ENCODE results near the gene NR1H2. TPM values are rescaled to one million over a fixed set of nuclear protein-coding genes. Genes with fewer than 3 reads are reported as not detected.
A peak's percentile ranks its signal among the peaks of the same experiment; 100 is the strongest.
"Not testable (repeated sequence)": the region's sequence is repeated elsewhere in the genome, so short reads cannot be mapped to it uniquely, and the experiment has no call there.

Gene NR1H2
- total RNA-seq, 1 donor from 2014 or later = 44.2 TPM

DNA sequence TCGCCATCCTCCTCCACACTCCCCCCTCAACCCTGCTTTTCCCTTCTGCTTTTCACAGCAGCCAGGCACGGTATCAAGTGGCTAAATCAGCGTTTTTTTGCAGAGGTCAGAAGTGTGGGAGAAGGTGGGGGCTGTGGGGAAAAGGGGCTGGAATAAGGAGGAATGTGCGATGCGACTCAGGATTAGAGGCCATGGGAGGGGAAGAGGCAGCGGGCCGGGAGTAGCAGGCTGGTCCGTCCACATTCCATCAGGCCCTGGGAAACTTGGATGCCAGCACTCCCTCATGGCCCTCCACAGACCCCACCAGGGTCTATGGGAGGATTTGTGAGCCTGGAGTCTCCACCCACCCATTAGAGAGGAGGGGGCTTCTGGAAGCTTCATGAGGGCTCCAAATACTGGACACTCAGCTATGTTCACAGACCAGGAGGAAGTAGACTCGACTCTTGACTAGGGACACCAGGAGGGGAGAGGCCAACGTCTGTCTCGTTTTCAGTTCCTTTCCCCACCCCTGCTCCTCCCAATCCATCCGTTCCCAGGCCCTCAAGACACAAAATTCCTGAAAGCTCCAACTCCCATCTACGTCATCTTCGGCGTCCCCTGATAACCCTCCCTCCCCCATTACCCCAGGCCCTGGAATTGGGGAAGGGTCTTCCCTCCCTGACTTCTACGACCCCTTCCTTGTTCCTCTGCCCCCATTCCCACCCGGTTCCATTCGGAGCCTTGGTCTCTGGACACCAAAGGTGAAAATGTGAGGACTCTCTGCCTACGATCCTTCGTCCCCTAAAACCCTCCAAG, 43.8 kb upstream of the NR1H2 start:
- Histone ChIP-seq H3K36me3 (ENCODE audit: control insufficient read depth, insufficient read depth, low read length) (no peaks in the 10 kb centered on the region), H3K4me3 (ENCODE audit: low read depth, low read length) (no peak overlapping the region), H3K27me3 (ENCODE audit: control insufficient read depth, insufficient read depth, low read length) (peaks cover 28% of the 10 kb centered on the region)
- TF ChIP-seq, protein P1, sequence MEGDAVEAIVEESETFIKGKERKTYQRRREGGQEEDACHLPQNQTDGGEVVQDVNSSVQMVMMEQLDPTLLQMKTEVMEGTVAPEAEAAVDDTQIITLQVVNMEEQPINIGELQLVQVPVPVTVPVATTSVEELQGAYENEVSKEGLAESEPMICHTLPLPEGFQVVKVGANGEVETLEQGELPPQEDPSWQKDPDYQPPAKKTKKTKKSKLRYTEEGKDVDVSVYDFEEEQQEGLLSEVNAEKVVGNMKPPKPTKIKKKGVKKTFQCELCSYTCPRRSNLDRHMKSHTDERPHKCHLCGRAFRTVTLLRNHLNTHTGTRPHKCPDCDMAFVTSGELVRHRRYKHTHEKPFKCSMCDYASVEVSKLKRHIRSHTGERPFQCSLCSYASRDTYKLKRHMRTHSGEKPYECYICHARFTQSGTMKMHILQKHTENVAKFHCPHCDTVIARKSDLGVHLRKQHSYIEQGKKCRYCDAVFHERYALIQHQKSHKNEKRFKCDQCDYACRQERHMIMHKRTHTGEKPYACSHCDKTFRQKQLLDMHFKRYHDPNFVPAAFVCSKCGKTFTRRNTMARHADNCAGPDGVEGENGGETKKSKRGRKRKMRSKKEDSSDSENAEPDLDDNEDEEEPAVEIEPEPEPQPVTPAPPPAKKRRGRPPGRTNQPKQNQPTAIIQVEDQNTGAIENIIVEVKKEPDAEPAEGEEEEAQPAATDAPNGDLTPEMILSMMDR (IDR thresholded peaks at IDR 0.05; ENCODE audit: insufficient read depth, low read length, severe bottlenecking) = no peak
- DNase-seq (ENCODE audit: low read depth) (no peak), FAIRE-seq (no peak)

DNA sequence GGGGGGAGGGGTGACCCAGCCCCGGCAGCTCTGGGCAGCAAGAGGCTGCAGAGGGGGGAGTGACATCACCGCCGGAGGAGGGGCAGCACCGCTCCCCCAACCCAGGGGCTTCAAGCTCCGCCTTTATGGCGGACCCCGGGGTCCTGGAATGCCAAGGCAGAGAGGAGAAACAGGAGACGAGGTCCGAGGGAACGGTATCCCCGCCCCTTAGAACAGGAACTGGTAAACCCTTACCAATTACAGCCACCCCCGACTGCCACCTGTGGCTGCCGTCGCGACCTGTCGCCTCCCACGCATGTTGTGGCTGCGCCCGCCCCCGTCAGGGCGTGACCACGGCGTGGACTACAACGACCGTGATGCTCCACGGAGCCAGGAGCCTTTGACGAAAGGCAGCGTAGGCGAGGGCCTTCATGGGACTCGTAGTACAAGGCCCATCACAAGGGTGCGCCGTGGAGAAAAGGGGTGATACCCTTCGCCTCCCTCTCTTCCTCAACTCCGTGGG, 43.0 kb upstream of the NR1H2 start:
- H3K4me3 ChIP-seq (ENCODE audit: low read depth, low read length) = peak overlapping the region; percentile 49
- peaks cover 24% of the 10 kb centered on the region for H3K27me3 ChIP-seq (ENCODE audit: control insufficient read depth, insufficient read depth, low read length)
- DNase-seq (ENCODE audit: low read depth) = peak; percentile 69
- TF ChIP-seq, protein P1 (IDR thresholded peaks at IDR 0.05; ENCODE audit: insufficient read depth, low read length, severe bottlenecking) = no peak
- H3K36me3 ChIP-seq (ENCODE audit: control insufficient read depth, insufficient read depth, low read length) = no peaks in the 10 kb centered on the region
- FAIRE-seq = no peak

DNA sequence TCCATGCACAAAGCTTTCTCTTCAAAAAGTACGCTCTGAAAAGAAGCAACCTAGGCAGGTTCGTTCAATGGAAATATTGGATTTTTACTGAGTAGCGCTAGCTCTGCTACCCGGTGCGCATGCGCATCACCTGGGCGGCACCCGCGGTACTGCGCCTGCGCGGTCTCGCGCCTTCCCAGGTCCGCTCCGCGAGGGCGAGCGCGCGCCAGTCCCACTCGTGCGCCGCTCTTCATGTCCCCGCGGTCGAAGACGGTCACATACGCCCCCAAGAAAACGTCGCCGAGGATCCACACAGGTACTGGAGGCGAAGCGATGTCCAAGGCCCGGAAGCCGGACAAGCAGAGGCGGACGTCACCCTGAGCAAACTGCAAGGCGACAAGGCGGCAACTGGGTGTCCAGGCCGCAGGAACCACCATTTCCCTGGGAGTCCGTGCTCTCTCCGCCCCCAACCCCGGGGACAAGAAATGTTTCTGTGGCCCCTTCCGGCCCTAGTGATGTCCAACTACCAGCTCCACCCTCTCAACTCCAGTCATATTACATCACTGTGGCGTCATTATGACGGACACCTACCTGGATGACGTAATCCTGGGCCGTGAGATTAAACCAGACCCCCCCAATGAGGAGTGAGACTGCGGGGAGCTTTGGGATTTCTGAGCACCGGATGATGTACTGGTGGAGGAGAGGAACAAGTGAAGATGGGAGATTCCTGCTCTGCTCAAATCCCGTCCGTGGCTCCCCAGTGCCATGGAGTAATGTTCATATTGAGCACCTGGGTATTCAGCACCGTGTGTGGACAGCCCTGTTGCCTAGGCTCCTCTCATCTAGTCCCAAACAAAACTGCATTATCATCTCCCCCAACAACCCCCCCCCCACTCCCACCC, 42.3 kb upstream of the NR1H2 start:
- Histone ChIP-seq H3K36me3 (ENCODE audit: control insufficient read depth, insufficient read depth, low read length) (no peaks in the 10 kb centered on the region), H3K4me3 (ENCODE audit: low read depth, low read length) (peak overlapping the region; percentile 49), H3K27me3 (ENCODE audit: control insufficient read depth, insufficient read depth, low read length) (peaks cover 21% of the 10 kb centered on the region)
- FAIRE-seq (no peak), DNase-seq (ENCODE audit: low read depth) (no peak)
- TF ChIP-seq, protein P1 (IDR thresholded peaks at IDR 0.05; ENCODE audit: insufficient read depth, low read length, severe bottlenecking) = no peak

DNA sequence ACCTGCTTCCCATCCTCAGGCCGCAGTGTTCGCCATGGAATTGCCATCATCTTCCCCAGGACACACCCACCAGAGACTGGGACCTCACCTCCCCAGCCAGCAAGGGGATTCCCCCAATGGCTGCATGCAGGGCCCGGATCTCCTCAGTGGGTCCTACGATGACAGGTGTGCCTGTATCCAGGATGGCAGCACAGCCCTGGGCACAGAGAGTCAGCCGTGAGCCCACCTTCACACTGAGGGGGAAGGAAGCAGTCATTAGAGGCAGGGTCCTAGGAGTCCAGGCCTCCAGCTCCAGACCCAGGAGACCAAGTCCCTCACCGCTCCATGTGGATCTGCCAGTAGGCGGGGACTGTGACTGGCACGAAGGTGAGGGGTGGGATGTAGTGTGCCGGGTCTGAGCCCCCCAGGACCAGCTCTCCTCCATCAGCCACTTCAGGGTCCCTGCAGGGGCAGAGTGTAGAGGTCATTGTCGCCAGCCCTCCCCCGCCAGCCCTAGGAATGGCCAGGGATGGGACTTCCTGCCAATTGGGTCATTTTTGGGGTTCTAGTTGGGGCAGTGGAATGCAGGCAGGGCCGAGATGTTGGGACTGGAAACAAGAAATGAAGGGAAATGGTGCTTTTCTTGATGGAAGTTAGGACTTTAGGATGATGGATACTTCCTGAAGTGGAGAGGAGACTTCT, 41.4 kb upstream of the NR1H2 start:
- no peak overlapping the region for H3K4me3 ChIP-seq (ENCODE audit: low read depth, low read length)
- DNase-seq (ENCODE audit: low read depth) (no peak), FAIRE-seq (no peak)
- H3K36me3 ChIP-seq (ENCODE audit: control insufficient read depth, insufficient read depth, low read length) = no peaks in the 10 kb centered on the region
- peaks cover 16% of the 10 kb centered on the region for H3K27me3 ChIP-seq (ENCODE audit: control insufficient read depth, insufficient read depth, low read length)
- TF ChIP-seq, protein P1 (IDR thresholded peaks at IDR 0.05; ENCODE audit: insufficient read depth, low read length, severe bottlenecking) = no peak

DNA sequence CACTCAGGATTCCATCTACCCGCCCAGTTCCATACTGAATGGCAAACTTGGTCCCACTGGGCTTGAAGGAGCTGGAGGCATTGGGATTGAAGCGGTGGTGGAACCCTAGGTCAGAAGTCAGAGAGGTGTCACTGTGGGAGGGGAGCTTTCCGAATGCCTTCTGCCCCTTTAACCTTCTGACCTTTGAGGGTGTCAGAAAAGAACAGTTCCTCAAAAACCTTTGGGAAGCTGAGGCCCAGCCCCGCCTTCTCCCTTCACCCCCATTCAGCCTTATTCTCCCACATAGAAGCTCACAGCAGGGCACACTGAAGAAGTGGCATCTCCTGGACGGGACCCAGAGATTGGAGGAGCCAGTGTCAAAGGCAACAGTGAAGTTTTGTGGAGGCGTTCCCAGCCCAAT, 39.2 kb upstream of the NR1H2 start:
- FAIRE-seq; H3K36me3 ChIP-seq (ENCODE audit: control insufficient read depth, insufficient read depth, low read length): not testable (repeated sequence)

More for the DNA sequence above, 39.2 kb upstream of the NR1H2 start:
- H3K27me3 ChIP-seq (ENCODE audit: control insufficient read depth, insufficient read depth, low read length); DNase-seq (ENCODE audit: low read depth); H3K4me3 ChIP-seq (ENCODE audit: low read depth, low read length): not testable (repeated sequence)
